GM18511 (cell line): ENCODE data around the gene EMC9.
A peak's percentile ranks its signal among the peaks of the same experiment; 100 is the strongest.

Source experiments
- ATAC-seq: cut with Tn5 transposase; IDR thresholded peaks from one replicate; pipeline ENCODE4 v1.9.1; 2021; ENCODE audit warnings: mild to moderate bottlenecking, moderate library complexity; ENCODE audit not compliant: unreplicated experiment

The EMC9 gene

GRCh38 chr14:24177041-24177825 is 35.8 kb upstream of the EMC9 start:
- ATAC-seq: no peak

- no peak for ATAC-seq
Measured at GRCh38 chr14:24176599-24176998, 35.2 kb upstream of the EMC9 start.

- no peak for ATAC-seq
Measured at GRCh38 chr14:24172871-24173281, 31.5 kb upstream of the EMC9 start.

- no peak for ATAC-seq
Measured at GRCh38 chr14:24172261-24172860, 31.0 kb upstream of the EMC9 start.

GRCh38 chr14:24171422-24172260 is 30.2 kb upstream of the EMC9 start, which contains the start of gene REC8:
Gene REC8 (plus strand): TSS chr14:24172080. CDS start chr14:24172553, 473 bp downstream.
- peak; percentile 91 for ATAC-seq

- ATAC-seq: no peak
Measured at GRCh38 chr14:24167469-24168114, 26.2 kb upstream of the EMC9 start.

GRCh38 chr14:24165785-24166184 is 24.4 kb upstream of the EMC9 start:
- no peak for ATAC-seq

- ATAC-seq: no peak
Measured at GRCh38 chr14:24164518-24164991, 23.2 kb upstream of the EMC9 start.

GRCh38 chr14:24162093-24162492 is 20.7 kb upstream of the EMC9 start:
- ATAC-seq: no peak

GRCh38 chr14:24160850-24161804 is 19.7 kb upstream of the EMC9 start, which contains the start of gene IRF9:
Gene IRF9 (plus strand): TSS chr14:24161265. CDS start chr14:24162145, 880 bp downstream.
- ATAC-seq: peak; percentile 91

GRCh38 chr14:24160499-24160849 is 19.1 kb upstream of the EMC9 start:
- ATAC-seq: no peak

GRCh38 chr14:24159777-24160498 is 18.5 kb upstream of the EMC9 start:
- no peak for ATAC-seq

GRCh38 chr14:24157331-24157730 is 15.9 kb upstream of the EMC9 start:
- no peak for ATAC-seq

GRCh38 chr14:24156840-24157239 is 15.4 kb upstream of the EMC9 start:
- no peak for ATAC-seq

- no peak for ATAC-seq
Measured at GRCh38 chr14:24155100-24155499, 13.7 kb upstream of the EMC9 start.

GRCh38 chr14:24151404-24152080 is 10.2 kb upstream of the EMC9 start:
- no peak for ATAC-seq

GRCh38 chr14:24150993-24151392 is 9.6 kb upstream of the EMC9 start:
- ATAC-seq: no peak

GRCh38 chr14:24150567-24150966 is 9.2 kb upstream of the EMC9 start:
- ATAC-seq: no peak

- no peak for ATAC-seq
Measured at GRCh38 chr14:24150061-24150460, 8.7 kb upstream of the EMC9 start.
